Fibroblast of skin of left quadriceps (primary cell): Measurements from ENCODE around the gene AFDN.

Experiments
- DNase-seq, 2 experiments: peaks; one replicate each; pipeline ENCODE4 v3.0.0-alpha.2; 2013; ENCODE audit warnings: low read depth in 2 of 2

Gene AFDN

DNA sequence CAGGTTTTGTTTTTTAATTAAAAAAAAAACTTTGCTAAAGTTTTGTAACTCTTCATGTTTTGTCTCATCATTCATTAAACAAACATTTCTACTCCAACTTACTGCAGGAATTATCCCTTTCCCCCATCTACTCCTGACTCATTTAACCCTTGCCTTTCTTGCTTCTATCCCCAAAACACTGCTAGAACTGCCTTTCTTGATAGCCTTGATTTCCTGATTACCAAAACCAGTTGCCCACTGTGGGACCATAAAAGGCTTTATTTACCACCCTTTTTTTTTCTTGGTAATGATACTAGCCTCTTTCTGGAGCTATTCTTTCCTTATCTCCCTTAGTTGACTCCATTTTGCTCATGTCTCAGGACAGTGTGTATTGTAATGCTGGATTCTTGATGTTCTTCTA is 15.3 kb downstream of the AFDN start:
- no peak for DNase-seq

DNA sequence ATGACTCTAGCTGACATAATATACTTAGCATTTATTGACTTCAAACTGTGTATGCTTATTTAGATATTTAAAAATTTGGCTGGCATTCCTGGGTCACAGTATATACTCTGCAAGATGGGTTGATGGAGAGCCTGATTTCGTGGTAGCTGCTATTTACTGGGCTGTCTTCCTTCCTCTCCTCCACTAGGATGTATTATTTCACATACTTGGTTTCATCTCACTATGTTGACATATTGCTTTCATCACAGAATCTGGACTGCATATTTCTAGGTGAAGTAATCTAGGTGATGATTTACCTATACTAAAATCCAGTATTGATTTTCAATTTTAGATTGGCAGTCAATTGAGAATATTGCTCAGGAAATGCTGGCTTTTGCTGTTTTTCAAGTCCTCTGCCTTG is 15.7 kb downstream of the AFDN start:
- no peak for DNase-seq

DNA sequence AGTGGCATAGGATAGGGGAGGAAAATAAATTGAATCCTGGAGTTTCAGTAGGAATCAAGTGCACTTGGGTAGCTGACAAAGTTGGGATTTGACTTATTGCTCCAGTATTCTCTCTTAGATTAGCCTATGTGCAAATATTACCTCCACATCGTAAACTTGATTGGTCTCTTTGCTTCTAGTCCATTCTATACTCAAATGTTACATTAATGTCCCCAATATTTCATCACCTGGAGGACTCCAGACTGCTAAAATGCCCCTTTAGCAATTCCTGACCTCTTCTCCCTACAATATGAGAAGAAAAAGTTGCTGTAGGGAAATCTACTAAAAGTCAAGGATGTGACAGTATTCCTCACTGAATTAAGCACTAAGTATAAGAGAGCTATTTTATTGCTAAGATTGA is 16.3 kb downstream of the AFDN start:
- DNase-seq = no peak

DNA sequence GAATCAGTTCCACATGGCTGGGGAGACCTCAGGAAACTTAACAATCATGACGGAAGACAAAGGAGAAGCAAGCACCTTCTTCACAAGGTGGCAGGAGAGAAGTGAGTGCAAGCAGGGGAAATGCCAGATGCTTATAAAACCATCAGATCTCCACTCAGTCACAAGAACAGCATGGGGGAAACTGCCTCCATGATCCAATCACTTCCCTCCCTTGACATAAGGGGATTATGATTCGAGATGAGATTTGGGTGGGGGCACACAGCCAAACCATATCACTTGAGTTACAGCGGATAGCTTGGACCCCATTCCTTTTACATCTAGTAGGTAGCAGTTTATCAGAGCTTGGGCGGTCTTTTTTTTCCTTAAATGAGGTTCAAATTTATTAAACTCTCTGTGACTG is 19.1 kb downstream of the AFDN start:
- no peak for DNase-seq

DNA sequence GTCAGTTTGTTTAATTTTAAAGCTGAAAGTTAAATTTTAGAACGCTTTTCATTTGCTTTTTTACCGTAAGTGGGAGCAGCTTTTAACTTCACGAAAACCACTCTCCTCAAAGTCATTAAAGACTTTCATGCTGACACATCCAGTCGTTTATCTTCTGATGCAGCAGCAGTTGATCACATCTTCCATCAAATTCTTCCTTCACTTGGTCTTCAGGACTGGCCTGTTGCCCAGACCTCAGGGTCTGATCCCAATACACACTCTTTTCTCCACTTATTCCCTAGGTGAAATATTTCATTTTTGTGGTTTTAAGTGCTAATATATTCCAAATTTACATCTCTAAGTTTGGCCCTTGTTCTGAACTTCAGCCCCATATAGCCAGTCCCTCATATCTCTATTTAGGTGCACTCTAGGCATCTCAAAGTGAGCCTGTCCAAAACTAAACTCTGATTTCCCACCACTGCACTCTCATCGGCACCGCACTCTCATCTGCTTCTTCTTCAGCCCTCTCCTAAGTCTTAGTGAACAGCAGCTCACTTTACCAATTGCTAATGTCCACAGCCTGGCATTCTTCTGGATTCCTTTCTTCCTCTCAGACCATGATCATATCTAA is 20.4 kb downstream of the AFDN start:
- DNase-seq = peak; percentile 61

DNA sequence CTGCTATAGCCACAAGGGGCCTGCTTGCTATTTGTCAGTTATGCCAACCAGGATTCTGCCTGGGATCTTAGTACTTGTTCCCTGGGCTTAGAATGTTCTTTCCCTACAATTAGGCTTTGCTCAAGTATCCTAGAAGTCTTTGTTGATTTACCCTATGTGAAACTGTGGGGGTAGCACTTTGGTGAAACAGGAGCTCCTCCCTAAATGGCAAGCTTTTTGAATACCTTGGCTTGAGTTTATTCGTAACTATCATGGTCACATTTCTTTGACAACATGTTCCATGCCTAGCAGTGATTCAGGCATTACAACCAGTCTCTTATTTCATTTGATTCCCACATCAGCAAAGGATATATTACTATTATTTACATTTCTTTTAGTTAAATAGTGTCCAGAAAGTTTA is 21.2 kb downstream of the AFDN start:
- no peak for DNase-seq

DNA sequence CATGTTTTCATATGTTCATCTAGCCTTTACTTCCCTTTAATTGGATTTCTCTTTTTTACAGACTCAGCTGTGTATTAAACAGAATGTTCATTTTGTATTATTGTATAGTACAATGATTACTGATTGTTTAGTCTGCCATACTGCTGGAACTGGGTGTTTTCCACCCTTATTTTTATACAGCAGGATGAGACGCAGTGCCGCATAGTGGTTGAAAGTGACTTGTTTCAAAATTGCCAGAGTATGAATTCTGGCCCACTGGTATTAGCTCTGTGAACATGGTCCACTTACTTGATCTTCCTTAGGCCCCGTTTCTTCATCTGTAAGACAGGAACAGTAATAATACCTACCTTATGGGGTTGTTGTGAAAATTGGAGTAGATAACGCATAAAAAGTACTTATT is 22.1 kb downstream of the AFDN start:
- DNase-seq = no peak

DNA sequence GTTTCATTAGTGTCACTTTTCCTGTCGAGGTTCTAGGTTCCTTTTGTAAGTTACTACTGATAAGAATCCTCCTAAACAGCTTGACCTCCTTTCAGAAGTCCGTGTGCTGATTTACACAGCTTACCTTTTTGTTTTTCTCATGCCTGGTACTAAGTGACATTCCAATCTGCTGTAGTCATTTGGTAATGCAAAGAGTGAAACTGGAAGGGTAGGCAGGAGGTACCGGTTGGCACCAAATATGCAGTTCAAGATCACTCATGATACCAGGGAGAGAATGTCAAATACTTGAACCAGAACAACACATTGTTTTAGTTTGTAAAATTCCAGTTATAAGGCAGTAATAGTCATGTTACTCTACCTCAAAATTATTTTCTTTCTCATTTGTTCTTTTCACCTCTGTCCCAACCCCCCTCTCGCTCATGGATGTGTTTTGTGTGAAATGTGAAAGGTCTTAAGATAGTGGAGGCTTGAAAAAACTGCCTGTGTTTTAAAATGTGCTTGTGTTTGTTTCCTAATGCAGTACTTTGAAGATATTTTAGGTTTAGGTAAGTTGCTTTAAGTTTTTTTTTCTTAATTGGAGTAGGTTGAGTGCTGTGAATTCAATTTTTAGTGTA is 23.2 kb downstream of the AFDN start:
- DNase-seq = no peak

DNA sequence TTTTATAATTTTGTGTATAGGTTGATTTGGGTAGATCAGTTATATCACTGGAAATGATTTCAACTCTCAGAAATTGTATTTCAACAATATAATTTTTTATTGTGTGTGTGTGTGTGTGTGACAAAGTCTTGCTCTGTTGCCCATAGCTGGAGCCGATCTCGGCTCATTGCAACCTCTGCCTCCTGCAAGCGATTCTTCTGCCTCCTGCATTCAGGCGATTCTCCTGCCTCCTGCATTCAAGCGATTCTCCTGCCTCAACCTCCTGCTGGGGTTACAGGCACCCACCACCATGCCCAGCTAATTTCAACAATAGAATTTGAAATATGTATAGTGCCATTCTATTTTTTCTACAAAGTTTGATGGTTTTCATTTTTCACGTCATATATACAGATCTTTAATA is 24.1 kb downstream of the AFDN start:
- DNase-seq = no peak

DNA sequence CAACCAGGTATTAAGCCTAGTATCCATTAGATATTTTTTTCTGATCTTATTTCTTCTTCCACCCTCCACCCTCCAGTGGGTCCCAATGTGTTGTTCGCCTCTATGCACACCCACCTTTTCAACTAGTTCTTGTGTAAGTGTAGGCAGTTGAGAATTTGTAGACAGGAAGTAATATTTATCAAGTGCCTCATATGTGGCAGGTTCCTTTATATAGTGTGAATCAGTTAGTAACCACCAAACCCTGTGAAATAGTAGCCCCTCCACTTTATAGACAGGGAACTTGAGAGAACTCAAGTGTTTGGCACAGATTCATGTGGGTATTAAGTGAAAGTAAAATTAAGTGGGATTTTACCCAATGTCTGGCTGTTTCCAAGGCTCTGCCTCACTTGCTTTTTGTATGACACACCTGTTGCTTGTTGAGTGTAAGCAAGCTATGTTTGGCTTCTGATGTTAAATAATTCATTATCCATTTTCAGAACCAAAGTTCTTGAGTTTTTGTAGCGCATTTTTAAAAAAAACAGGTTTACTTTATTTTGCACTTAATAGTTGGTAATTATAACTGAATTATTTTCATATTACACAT is 24.8 kb downstream of the AFDN start:
- DNase-seq = no peak

DNA sequence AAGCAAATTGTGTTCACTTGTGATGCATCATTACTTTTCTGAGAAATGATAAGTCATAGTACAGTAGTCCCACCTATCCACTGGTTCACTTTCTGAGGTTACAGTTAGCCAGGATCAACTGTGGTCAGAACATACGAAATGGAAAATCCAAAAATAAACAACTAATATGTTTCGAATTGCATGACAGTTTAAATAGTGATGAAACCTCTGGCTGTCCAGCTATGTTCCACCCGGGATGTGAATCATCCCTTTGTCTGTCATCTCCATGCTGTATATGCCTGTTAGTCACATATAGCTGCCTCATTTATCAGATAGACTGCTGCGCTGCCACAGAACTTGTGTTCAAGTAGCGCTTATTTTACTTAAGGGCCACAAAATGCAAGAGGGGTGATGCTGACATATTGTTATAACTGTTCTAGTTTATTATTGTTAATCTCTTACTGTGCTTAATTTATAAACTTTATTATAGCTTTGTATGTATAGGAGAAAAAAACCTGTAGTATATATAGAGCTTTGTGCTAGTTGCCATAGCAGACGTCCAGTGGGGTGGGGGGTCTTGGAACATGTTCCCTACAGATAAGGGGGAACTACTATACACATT is 29.2 kb downstream of the AFDN start:
- DNase-seq = peak; percentile 80 to 85

DNA sequence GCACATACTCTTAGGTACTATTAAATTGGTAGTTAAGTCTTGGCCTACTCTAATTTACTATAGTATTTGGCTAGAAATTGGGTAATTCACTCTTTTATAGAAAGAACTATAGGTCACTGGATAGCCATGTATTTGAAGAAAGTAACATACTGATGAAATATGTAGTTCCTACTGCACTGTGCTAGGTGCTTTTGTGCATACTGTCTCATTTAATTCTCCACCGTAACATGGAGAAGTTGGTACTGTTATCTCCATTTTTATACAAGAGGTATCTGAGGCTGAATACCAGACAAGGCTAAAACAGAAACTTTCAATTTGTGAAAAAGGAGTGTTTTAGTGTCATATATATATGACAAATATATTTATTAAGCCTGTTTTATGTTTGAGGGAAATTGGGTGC is 29.8 kb downstream of the AFDN start:
- no peak for DNase-seq

DNA sequence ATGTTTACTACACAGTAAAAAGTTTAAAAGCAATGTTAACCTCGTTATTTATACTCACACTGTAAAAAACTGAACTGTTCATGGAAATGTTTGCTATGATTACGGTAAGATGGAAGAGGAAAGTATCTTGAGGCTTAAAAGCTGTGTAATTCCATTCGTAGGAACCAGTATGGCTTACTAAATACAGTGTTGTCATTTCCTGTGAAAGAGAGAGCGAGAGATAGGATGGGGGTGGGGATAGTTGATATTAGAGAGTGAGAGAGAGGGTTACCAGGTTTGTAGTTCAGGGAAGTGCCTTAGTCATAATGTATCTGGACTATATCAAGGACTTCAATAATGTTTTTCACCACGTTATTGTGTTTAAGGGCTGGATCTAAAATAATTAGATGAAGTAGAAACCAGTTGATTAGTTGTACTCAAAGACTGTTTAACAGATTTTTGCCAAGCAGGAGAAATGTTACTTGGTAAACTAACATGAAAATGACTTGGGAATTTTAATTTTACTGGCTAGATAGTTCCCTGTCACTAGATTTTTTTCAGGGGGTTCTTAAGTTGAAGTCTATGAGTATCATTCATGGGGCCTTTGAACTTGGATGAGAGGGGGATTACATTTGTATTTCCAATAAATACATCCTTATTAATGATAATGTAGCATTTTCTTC is 30.4 kb downstream of the AFDN start:
- DNase-seq = peak; percentile 16 to 22

DNA sequence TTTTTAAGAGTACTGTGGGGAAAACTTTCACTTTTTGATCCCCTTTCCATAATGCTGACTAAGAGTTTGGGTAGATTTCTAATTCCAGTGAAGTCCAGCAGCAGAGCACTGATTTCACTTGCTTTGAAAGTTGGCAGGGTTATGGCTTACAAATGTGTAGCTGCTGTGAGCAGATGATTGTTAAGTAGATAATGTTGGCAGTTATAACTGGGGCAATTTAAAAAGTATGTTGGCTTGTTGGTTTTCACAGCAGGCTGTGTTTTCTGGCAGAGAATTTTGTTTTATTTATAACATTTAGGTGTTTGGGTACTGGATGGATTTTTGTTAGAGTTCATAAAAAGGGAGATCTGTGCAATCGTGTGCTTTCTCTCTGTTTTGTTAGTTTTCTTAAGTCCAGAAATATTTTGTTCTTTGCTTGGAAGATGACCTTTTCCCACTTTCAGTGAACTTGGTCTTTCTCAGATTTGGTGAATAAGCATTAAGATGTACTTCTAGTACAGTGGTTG is 31.4 kb downstream of the AFDN start:
- DNase-seq = peak; percentile 24 to 32

DNA sequence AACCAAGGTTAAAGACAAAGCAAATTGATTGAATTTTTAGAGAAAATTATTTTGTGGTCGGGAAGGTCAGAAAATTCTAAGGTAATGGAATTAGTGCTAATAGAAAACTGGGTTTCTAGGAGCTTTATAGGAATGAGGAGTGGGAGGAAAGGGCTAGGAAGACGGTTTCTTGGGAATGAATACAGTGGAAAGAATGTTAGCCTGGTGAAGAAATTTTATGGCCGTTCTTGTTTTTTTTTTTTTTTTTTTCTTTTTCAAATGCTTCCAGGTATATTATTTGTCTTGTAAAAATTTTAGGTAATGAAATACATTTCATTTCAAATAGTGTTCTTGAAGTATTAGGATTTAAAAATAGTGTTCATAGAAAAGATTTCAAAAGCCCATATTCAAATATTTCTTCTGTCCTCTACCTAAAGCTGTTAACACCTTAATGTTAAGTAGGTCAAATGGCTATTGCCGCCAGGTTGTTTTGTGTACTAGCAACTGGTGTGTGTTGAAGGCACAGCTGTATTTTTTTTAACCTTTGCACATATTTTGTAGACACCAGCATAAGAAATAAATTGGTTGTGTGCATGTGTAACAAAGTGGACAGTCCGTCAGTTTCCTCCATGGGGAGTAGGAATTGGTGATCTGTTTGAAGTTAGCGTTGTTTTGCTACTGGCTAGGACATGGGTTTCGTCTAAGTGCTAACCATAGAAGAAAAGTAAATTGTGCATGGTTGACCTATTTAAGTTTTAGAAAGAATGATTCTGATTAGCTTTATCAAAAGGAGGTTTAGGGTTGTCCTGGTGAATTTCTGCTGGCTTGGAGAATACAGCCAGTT is 32.3 kb downstream of the AFDN start:
- no peak for DNase-seq

DNA sequence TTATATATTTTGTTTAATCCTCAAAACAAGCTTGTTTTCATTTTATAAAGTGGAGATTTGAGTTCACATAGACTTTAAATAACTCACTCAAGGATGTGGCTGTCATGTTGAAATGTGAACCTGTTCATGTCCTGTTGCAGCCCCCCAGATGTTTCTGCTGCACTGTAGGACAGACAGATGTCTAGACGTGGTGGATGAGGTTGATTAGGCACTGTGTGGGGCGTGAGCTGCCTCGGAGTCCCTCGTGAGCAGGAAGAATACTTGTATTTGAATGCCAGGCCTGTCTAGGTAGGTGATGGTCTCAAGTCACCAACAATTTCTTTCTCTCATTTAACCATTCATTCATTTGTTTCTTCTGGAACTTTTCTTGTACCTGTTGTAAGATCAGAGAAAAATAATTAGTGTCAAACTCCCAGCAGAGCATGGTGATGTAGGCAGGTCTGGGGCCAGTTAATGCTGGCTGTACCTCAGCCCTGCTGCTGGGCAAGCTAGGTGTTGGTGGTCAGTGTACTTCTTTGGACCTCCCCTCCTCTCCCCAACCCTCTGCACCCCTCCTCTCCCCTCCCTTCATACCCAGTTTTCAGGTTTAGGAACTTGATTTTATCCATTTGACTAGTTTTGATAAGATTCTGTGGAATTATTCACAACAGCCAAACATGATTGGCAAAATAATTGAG is 34.0 kb downstream of the AFDN start:
- DNase-seq = no peak

DNA sequence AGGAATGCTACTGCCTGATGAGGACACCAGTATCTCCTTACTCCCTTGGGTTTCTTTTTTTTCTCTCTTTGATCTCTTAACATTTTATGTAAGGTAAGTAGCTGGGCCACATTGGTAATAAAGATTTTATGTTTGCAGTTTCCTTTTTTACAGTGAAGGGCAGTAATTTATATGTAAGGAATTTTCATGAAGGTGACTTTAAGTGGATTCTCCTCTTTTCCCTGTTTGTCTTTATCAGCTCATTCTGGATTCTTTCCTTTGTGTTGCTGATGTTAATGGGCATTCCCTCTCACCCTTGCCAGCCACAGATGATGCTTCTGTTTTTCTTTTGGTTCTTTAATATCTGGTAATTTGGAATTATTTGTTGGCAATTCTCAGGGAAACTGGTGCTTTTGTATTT is 34.7 kb downstream of the AFDN start:
- no peak for DNase-seq

DNA sequence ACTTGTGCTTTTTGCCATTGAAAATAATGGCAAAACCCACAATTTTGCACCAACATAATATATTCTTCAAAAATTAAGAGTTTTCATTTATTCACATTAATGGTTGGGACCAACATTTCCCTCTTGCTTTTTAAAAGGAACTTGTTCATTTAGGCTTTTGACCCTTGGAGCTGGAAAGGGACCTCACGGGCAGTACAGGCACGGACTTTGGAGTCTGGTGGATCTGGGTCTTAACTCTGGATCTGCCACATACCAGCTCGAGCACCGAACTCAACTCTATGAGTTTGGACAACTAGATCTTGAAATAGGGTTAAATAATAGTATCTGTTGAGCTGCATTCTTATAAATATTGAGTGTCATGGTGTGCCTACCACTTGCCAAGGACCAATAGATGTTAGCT is 37.2 kb downstream of the AFDN start:
- no peak for DNase-seq

DNA sequence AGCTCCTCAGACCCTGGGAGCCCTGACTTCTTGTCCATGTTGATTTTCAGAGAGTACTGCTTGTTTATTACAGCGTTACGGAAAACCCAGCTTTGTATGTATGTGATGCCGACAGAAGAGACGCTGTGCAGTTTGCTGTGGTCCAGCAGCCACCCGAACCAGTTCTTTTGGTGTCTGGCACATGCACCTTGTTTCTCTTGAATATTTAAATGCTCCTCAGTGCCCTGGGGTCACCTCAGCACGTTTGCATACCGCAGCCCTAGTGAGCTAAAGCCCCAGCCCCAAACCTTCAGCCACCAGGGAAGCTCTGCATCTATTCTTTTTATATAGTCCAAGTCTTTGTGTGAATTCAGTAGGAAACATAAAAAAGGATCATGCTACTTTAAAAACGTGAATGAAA is 39.9 kb downstream of the AFDN start:
- no peak for DNase-seq

DNA sequence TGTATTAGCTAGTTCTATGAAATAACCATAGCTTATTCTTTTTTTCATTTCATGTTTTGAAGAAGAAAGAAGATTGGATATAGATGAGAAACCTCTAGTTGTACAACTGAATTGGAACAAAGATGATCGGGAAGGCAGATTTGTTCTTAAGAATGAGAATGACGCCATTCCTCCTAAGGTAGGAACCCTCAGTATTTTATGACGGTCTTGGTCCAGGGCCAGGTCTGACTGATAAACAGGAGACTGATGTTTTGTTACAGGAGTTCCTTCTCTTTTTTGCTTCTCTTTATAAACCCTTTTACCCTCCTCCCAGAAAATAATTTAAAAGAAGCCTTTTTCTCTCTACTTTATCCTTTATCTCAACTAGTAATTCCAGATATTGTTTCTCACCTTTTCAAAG is 43.6 kb downstream of the AFDN start:
- DNase-seq = no peak

DNA sequence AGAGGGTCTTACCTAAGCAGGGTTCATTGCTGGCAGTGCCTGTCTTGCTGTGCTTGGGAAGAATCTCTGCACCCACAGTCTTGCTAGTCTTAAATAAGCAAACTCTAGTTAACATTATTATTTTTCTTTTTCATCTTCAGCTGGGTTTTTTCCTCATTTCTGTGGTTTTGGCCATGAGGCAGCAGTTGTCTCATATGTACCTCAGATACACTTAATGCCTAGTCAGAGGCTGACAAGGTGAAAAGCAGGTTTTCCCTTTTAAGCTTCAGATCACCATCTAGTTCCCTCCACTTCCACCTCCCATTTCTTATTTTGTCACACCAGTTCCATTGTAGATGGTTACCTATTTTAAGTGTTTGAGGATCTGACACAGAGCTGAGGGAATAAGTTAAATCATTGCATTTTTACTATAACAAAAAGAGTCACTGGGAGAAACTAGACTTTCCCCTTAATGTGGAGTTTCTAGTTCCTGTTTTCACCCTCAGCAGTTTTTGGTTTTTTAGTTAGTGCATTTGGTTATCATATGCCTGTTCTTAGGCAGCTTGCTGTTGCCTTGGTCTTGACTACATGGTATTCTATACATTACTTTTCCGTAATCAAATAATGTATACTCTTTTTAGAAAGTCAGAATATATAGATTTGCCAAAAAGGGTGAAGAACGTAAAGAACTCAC is 46.0 kb downstream of the AFDN start:
- DNase-seq = no peak
